HEK293 (cell line): ENCODE data around the gene SDHAF1.

Experiments
- ATF2 ChIP-seq: fragments of 450-650 bp; formaldehyde crosslinking; IDR thresholded peaks from 2 replicates; pipeline ENCODE4 v1.5.1; 2016; ENCODE audit warnings: missing biosample characterization, missing genetic modification characterization, low read depth
- ELK4 ChIP-seq: IDR thresholded peaks from 2 replicates; pipeline ENCODE4 v1.6.1; 2011; ENCODE audit warnings: mild to moderate bottlenecking, low read depth, low read length, borderline replicate concordance
- GLIS2 ChIP-seq: fragments of 450-650 bp; formaldehyde crosslinking; IDR thresholded peaks from 2 replicates; pipeline ENCODE4 v1.5.1; 2016; ENCODE audit warnings: missing biosample characterization, missing genetic modification characterization
- HIC1 ChIP-seq: fragments of 450-650 bp; formaldehyde crosslinking; IDR thresholded peaks from 2 replicates; pipeline ENCODE4 v1.5.1; 2016; ENCODE audit warnings: missing biosample characterization, missing genetic modification characterization
- HOXC10 ChIP-seq: sonication (generic); formaldehyde crosslinking; IDR thresholded peaks from 2 replicates; pipeline ENCODE4 v1.8.1; 2023; ENCODE audit warnings: mild to moderate bottlenecking, missing genetic modification reagents
- HOXD13 ChIP-seq: sonication (generic); formaldehyde crosslinking; IDR thresholded peaks from 2 replicates; pipeline ENCODE4 v1.8.0; 2022; ENCODE audit warnings: missing genetic modification reagents, borderline replicate concordance
- KLF9 ChIP-seq: fragments of 450-650 bp; formaldehyde crosslinking; IDR thresholded peaks from 2 replicates; pipeline ENCODE4 v1.5.1; 2016; ENCODE audit warnings: missing biosample characterization, missing genetic modification characterization, low read depth
- PRDM6 ChIP-seq: fragments of 450-650 bp; formaldehyde crosslinking; IDR thresholded peaks from 2 replicates; pipeline ENCODE4 v1.5.1; 2017; ENCODE audit warnings: missing biosample characterization, missing genetic modification characterization
- ZBTB11 ChIP-seq: fragments of 450-650 bp; formaldehyde crosslinking; conservative IDR thresholded peaks from 2 replicates; pipeline ENCODE4 v1.5.1; 2016; ENCODE audit warnings: low read depth, missing biosample characterization, missing genetic modification characterization
- ZBTB20 ChIP-seq: fragments of 450-650 bp; formaldehyde crosslinking; IDR thresholded peaks from 2 replicates; pipeline ENCODE4 v1.5.1; 2016; ENCODE audit warnings: missing biosample characterization, missing genetic modification characterization
- ZBTB48 ChIP-seq: fragments of 450-650 bp; formaldehyde crosslinking; IDR thresholded peaks from 2 replicates; pipeline ENCODE4 v1.5.1; 2016; ENCODE audit warnings: missing biosample characterization, missing genetic modification characterization
- ZNF184 ChIP-seq: fragments of 450-650 bp; IDR thresholded peaks from 2 replicates; pipeline ENCODE4 v1.5.1; 2018; ENCODE audit warnings: missing biosample characterization, mild to moderate bottlenecking, missing genetic modification characterization
- ZNF239 ChIP-seq: fragments of 450-650 bp; formaldehyde crosslinking; IDR thresholded peaks from 2 replicates; pipeline ENCODE4 v1.5.1; 2016; ENCODE audit warnings: missing biosample characterization, missing genetic modification characterization
- ZNF26 ChIP-seq: fragments of 450-650 bp; formaldehyde crosslinking; IDR thresholded peaks from 2 replicates; pipeline ENCODE4 v1.5.1; 2016; ENCODE audit warnings: missing biosample characterization, missing genetic modification characterization
- ZNF302 ChIP-seq: fragments of 450-650 bp; formaldehyde crosslinking; IDR thresholded peaks from 2 replicates; pipeline ENCODE4 v1.5.1; 2016; ENCODE audit warnings: missing biosample characterization, missing genetic modification characterization, low read depth
- ZNF394 ChIP-seq: fragments of 450-650 bp; formaldehyde crosslinking; IDR thresholded peaks from 2 replicates; pipeline ENCODE4 v1.5.1; 2016; ENCODE audit warnings: missing biosample characterization, missing genetic modification characterization, mild to moderate bottlenecking, moderate library complexity, borderline replicate concordance
- ZNF426 ChIP-seq: fragments of 450-650 bp; formaldehyde crosslinking; IDR thresholded peaks from 2 replicates; pipeline ENCODE4 v1.5.1; 2017; ENCODE audit warnings: missing biosample characterization, missing genetic modification characterization, mild to moderate bottlenecking, inconsistent platforms, moderate library complexity
- ZNF518A ChIP-seq: fragments of 450-650 bp; formaldehyde crosslinking; conservative IDR thresholded peaks from 2 replicates; pipeline ENCODE4 v1.5.1; 2016; ENCODE audit warnings: low read depth, missing biosample characterization, missing genetic modification characterization
- ZNF571 ChIP-seq: fragments of 450-650 bp; formaldehyde crosslinking; IDR thresholded peaks from 2 replicates; pipeline ENCODE4 v1.5.0; 2017; ENCODE audit warnings: missing biosample characterization, missing genetic modification characterization
- ZNF629 ChIP-seq: fragments of 450-650 bp; formaldehyde crosslinking; IDR thresholded peaks from 2 replicates; pipeline ENCODE4 v1.5.1; 2017; ENCODE audit warnings: missing biosample characterization, missing genetic modification characterization

SDHAF1 gene

GRCh38 chr19:36014012-36014924, 19.3 kb downstream of the SDHAF1 start, which contains the start of gene ALKBH6 (continued):
- no peak for TF ChIP-seq ATF2 (tag by site-specific recombination)
- TF ChIP-seq ZNF394 (tag by site-specific recombination): no peak
- TF ChIP-seq PRDM6 (tag by site-specific recombination): no peak
- TF ChIP-seq ZNF184: no peak
- peak; percentile 93; the same call in 1 of the 2 replicates for TF ChIP-seq ELK4
- no peak for TF ChIP-seq ZNF518A (tag by site-specific recombination)
- peak; percentile 71; the same call in 1 of the 2 replicates for TF ChIP-seq ZNF629 (tag by site-specific recombination)
- no peak for TF ChIP-seq ZBTB11 (tag by site-specific recombination)
- TF ChIP-seq ZNF239 (tag by site-specific recombination): 0 out of 2 replicates have a peak, but pooled peaks have one; percentile 16
- no peak for TF ChIP-seq ZNF302
- TF ChIP-seq HIC1 (tag by site-specific recombination): no peak
- TF ChIP-seq ZBTB20 (tag by site-specific recombination): peak; percentile 55
- no peak for TF ChIP-seq HOXD13
- peak; percentile 91 for TF ChIP-seq KLF9 (tag by site-specific recombination)
- no peak for TF ChIP-seq ZNF571 (tag by site-specific recombination)
- no peak for TF ChIP-seq ZNF26 (tag by site-specific recombination)
- TF ChIP-seq ZNF426 (tag by site-specific recombination): no peak
- TF ChIP-seq GLIS2: peak; percentile 99
- no peak for TF ChIP-seq HOXC10 (CRISPR knock-in tag)
- TF ChIP-seq ZBTB48: peak; percentile 69
